ENCODE results near the gene VTI1A.

DNA sequence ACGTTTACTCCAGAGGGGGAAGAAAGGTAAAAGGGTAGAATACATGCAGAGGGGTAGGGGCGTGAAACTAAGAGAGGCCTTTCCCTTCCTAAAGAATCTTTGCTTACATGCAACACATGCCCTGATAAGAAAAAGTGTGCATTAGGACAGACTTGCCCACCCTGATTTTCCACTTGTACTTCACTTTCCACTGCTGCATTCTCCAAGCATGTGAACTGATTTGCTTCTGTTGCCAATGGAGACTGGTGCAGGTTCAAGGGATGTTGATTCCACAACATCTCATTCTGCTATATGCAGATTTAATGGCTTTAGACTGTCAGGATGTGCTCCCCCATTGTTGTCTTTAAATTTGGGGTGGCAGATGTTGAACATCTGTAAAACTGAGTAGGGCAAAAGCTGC is 265.5 kb downstream of the VTI1A start:
- TF ChIP-seq, protein P1, sequence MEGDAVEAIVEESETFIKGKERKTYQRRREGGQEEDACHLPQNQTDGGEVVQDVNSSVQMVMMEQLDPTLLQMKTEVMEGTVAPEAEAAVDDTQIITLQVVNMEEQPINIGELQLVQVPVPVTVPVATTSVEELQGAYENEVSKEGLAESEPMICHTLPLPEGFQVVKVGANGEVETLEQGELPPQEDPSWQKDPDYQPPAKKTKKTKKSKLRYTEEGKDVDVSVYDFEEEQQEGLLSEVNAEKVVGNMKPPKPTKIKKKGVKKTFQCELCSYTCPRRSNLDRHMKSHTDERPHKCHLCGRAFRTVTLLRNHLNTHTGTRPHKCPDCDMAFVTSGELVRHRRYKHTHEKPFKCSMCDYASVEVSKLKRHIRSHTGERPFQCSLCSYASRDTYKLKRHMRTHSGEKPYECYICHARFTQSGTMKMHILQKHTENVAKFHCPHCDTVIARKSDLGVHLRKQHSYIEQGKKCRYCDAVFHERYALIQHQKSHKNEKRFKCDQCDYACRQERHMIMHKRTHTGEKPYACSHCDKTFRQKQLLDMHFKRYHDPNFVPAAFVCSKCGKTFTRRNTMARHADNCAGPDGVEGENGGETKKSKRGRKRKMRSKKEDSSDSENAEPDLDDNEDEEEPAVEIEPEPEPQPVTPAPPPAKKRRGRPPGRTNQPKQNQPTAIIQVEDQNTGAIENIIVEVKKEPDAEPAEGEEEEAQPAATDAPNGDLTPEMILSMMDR (conservative IDR thresholded peaks at IDR 0.05 in 1 of 2, IDR thresholded peaks at IDR 0.05 in 1 of 2; ENCODE audit: extremely low read depth in 1 of 2, insufficient read depth in 1 of 2, low read depth in 1 of 2, low read length in 2 of 2): no peak
- no peak for TF ChIP-seq EZH2 (IDR thresholded peaks at IDR 0.05; ENCODE audit: borderline replicate concordance, low read length)
